HG03095 (cell line): ENCODE data around the gene DNASE1L2.
"Not testable (repeated sequence)": the region's sequence is repeated elsewhere in the genome, so short reads cannot be mapped to it uniquely, and the experiment has no call there.

Source experiments
- ATAC-seq: cut with Tn5 transposase; IDR thresholded peaks from one replicate; pipeline ENCODE4 v1.9.1; 2021; ENCODE audit warnings: moderate library complexity; ENCODE audit not compliant: unreplicated experiment

The DNASE1L2 gene

GRCh38 chr16:2203119-2203688 lies 33.0 kb upstream of the DNASE1L2 start:
- ATAC-seq = not testable (repeated sequence)

GRCh38 chr16:2204416-2205103 lies 31.7 kb upstream of the DNASE1L2 start:
- no peak for ATAC-seq

GRCh38 chr16:2205104-2205966 lies 30.9 kb upstream of the DNASE1L2 start, which contains the start of gene MLST8:
Gene MLST8, plus strand, starts transcription at chr16:2205454. Its CDS starts 632 bp downstream, at chr16:2206086.
- ATAC-seq = peak; percentile 45

GRCh38 chr16:2205967-2206313 lies 30.3 kb upstream of the DNASE1L2 start:
- peak; percentile 9 for ATAC-seq

- ATAC-seq = no peak
Observed at GRCh38 chr16:2206420-2206779, 29.8 kb upstream of the DNASE1L2 start.

GRCh38 chr16:2206780-2207433 lies 29.3 kb upstream of the DNASE1L2 start:
- no peak for ATAC-seq

GRCh38 chr16:2207872-2208271 lies 28.4 kb upstream of the DNASE1L2 start:
- no peak for ATAC-seq

- ATAC-seq = no peak
Observed at GRCh38 chr16:2208308-2208707, 27.9 kb upstream of the DNASE1L2 start.

GRCh38 chr16:2208772-2209171 lies 27.5 kb upstream of the DNASE1L2 start:
- no peak for ATAC-seq

GRCh38 chr16:2209258-2210008 lies 26.8 kb upstream of the DNASE1L2 start:
- no peak for ATAC-seq

- no peak for ATAC-seq
Observed at GRCh38 chr16:2210009-2210332, 26.3 kb upstream of the DNASE1L2 start.

GRCh38 chr16:2210386-2211365 lies 25.6 kb upstream of the DNASE1L2 start, which contains the start of gene BRICD5:
Gene BRICD5, minus strand, starts transcription at chr16:2210863. Its CDS starts 30 bp downstream, at chr16:2210833.
- no peak for ATAC-seq

- ATAC-seq = no peak
Observed at GRCh38 chr16:2211923-2212347, 24.3 kb upstream of the DNASE1L2 start.

GRCh38 chr16:2212362-2213324 lies 23.6 kb upstream of the DNASE1L2 start:
- no peak for ATAC-seq

GRCh38 chr16:2213817-2214718 lies 22.2 kb upstream of the DNASE1L2 start:
- ATAC-seq = no peak

- peak; percentile 78 for ATAC-seq
Observed at GRCh38 chr16:2214719-2214968, 21.6 kb upstream of the DNASE1L2 start, which contains the start of gene PGP. Gene PGP, minus strand, starts transcription at chr16:2214840. Its CDS starts 63 bp downstream, at chr16:2214777.

- no peak for ATAC-seq
Observed at GRCh38 chr16:2216330-2216729, 19.9 kb upstream of the DNASE1L2 start.
